Measurements from ENCODE around the gene SHISA9. TPM values are rescaled to one million over a fixed set of nuclear protein-coding genes. Genes with fewer than 3 reads are reported as not detected.

Gene SHISA9
- polyA plus RNA-seq, 2 of the 4 experiments (the other 2 are of a cell fraction), result 0.16 TPM; not detected in 1

GRCh38 chr16:13189250-13189649 is 287.9 kb downstream of the SHISA9 start:
- no peaks in the 10 kb centered on the region for H3K4me1 ChIP-seq
- CTCF ChIA-PET, result no interaction called here

GRCh38 chr16:13193721-13194120 is 292.3 kb downstream of the SHISA9 start:
- DNase-seq (ENCODE audit: low read depth in 1 of 2, low spot score in 1 of 2) (no peak), FAIRE-seq (no peak), ATAC-seq (no peak)
- POLR2A ChIA-PET, result no interaction called here
- TF ChIP-seq FOXS1 (CRISPR knock-in tag; IDR thresholded peaks at IDR 0.05) (no peak), NFE2L2 (conservative IDR thresholded peaks at IDR 0.05; ENCODE audit: low read length) (no peak), ELK1 (IDR thresholded peaks at IDR 0.05; ENCODE audit: low read depth, low read length) (no peak), TP53 (CRISPR knock-in tag; IDR thresholded peaks at IDR 0.05) (no peak), EHF (CRISPR knock-in tag; IDR thresholded peaks at IDR 0.05) (no peak)
- WGBS (ENCODE audit: missing lambda C conversion rate), result 5% methylated on average over 1 of the region's 1 CpG
- Histone ChIP-seq H3K4me1 (no peaks in the 10 kb centered on the region), H3K4me2 (no peak overlapping the region), H3K27ac (no peak overlapping the region), H3K4me3 (no peak overlapping the region), H3K9me3 (no peaks in the 10 kb centered on the region)
- CTCF ChIA-PET, result interaction anchor here (0.5 kb wide), 1 partner anchor 680 kb away, joined by 3 read pairs; no protein-coding TSS in a partner anchor

More at GRCh38 chr16:13189250-13189649, 287.9 kb downstream of the SHISA9 start:
- no peak for ATAC-seq
- Histone ChIP-seq H3K4me3 (no peak overlapping the region), H3K27ac (no peak overlapping the region), H3K9me3 (no peaks in the 10 kb centered on the region), H3K4me2 (no peak overlapping the region)
- under 1% methylated on average over 7 of the region's 7 CpGs for WGBS (ENCODE audit: missing lambda C conversion rate)
- no peak for TF ChIP-seq HEYL (CRISPR knock-in tag; IDR thresholded peaks at IDR 0.05)
- TF ChIP-seq ZNF302 (CRISPR knock-in tag; IDR thresholded peaks at IDR 0.05), result no peak
- no peak for TF ChIP-seq NFE2L2 (conservative IDR thresholded peaks at IDR 0.05; ENCODE audit: low read length)
- no peak for TF ChIP-seq HDAC2 (IDR thresholded peaks at IDR 0.05)
- no peak for TF ChIP-seq RNF2 (IDR thresholded peaks at IDR 0.05; ENCODE audit: borderline replicate concordance, low read depth)
- no peak for TF ChIP-seq RFX5 (IDR thresholded peaks at IDR 0.05)
- TF ChIP-seq ELK1 (IDR thresholded peaks at IDR 0.05; ENCODE audit: low read depth, low read length), result no peak
- no peak for TF ChIP-seq EHMT2 (IDR thresholded peaks at IDR 0.05; ENCODE audit: low read depth)
- no peak for TF ChIP-seq JUN (IDR thresholded peaks at IDR 0.05)
- TF ChIP-seq MYC (IDR thresholded peaks at IDR 0.05; ENCODE audit: borderline replicate concordance, low read length), result no peak
- no peak for TF ChIP-seq FOSB (CRISPR knock-in tag; IDR thresholded peaks at IDR 0.05)
- TF ChIP-seq ATOH8 (CRISPR knock-in tag; IDR thresholded peaks at IDR 0.05; ENCODE audit: low read depth), result no peak
- no peak for TF ChIP-seq ZFP36 (IDR thresholded peaks at IDR 0.05; ENCODE audit: borderline replicate concordance, partially characterized antibody)
- no peak for TF ChIP-seq PBX3 (IDR thresholded peaks at IDR 0.05)
- TF ChIP-seq FOSL2 (IDR thresholded peaks at IDR 0.05), result no peak
- no peak for TF ChIP-seq FOSL2 (CRISPR knock-in tag; IDR thresholded peaks at IDR 0.05)
- no peak for TF ChIP-seq HES2 (IDR thresholded peaks at IDR 0.05)
- no peak for TF ChIP-seq PHF8 (IDR thresholded peaks at IDR 0.05; ENCODE audit: borderline replicate concordance, low read depth)
- no peak for TF ChIP-seq CHD4 (IDR thresholded peaks at IDR 0.05; ENCODE audit: borderline replicate concordance)
- no peak for DNase-seq (ENCODE audit: low read depth in 1 of 2, low spot score in 1 of 2)
- no peak for FAIRE-seq
- POLR2A ChIA-PET, result no interaction called here

Measured in A549 (cell line).